H54 (cell line): ENCODE results near the gene RCAN1.

Experiments used
- DNase-seq: peaks from one replicate; pipeline ENCODE4 v3.0.0; 2011; ENCODE audit warnings: low spot score, mixed read lengths; ENCODE audit not compliant: insufficient read length
- FAIRE-seq: peaks from 3 replicates; lab custom pipeline; 2011; peaks lifted over from hg19 to GRCh38; lab: Jason Lieb, UNC
- POLR2A ChIP-seq: IDR thresholded peaks from 2 replicates; pipeline ENCODE4 v1.6.1; 2011; ENCODE audit warnings: low read depth, mild to moderate bottlenecking, low read length

RCAN1 gene

GRCh38 chr21:34599534-34600101 lies 15.3 kb downstream of the RCAN1 start:
- no peak for TF ChIP-seq POLR2A
- DNase-seq (no peak), FAIRE-seq (no peak)

- no peak for TF ChIP-seq POLR2A
- FAIRE-seq (no peak), DNase-seq (no peak)
Observed at GRCh38 chr21:34598931-34599400, 15.9 kb downstream of the RCAN1 start.

GRCh38 chr21:34597406-34597805 lies 17.5 kb downstream of the RCAN1 start:
- no peak for DNase-seq
- no peak for FAIRE-seq
- no peak for TF ChIP-seq POLR2A

- DNase-seq, result no peak
- FAIRE-seq, result no peak
- TF ChIP-seq POLR2A, result no peak
Observed at GRCh38 chr21:34596561-34597271, 18.2 kb downstream of the RCAN1 start.

- FAIRE-seq, result no peak
- DNase-seq, result no peak
- TF ChIP-seq POLR2A, result no peak
Observed at GRCh38 chr21:34595457-34595856, 19.5 kb downstream of the RCAN1 start.

- FAIRE-seq, result no peak
- no peak for DNase-seq
- TF ChIP-seq POLR2A, result no peak
Observed at GRCh38 chr21:34594566-34595234, 20.2 kb downstream of the RCAN1 start.

- TF ChIP-seq POLR2A, result no peak
- FAIRE-seq, result no peak
- no peak for DNase-seq
Observed at GRCh38 chr21:34593954-34594531, 20.9 kb downstream of the RCAN1 start.

GRCh38 chr21:34593423-34593822 lies 21.5 kb downstream of the RCAN1 start:
- FAIRE-seq (no peak), DNase-seq (no peak)
- no peak for TF ChIP-seq POLR2A

GRCh38 chr21:34592120-34592955 lies 22.6 kb downstream of the RCAN1 start:
- FAIRE-seq, result no peak
- no peak for DNase-seq
- TF ChIP-seq POLR2A, result no peak

- FAIRE-seq (no peak), DNase-seq (no peak)
- no peak for TF ChIP-seq POLR2A
Observed at GRCh38 chr21:34590520-34590919, 24.4 kb downstream of the RCAN1 start.

GRCh38 chr21:34589511-34590282 lies 25.2 kb downstream of the RCAN1 start:
- DNase-seq (no peak), FAIRE-seq (no peak)
- TF ChIP-seq POLR2A, result no peak

- DNase-seq (no peak), FAIRE-seq (no peak)
- TF ChIP-seq POLR2A, result no peak
Observed at GRCh38 chr21:34583926-34584563, 30.9 kb downstream of the RCAN1 start.
